ELF-1 (cell line): Measurements from ENCODE around the gene ABCC11.

Experiments
- DNase-seq: peaks from one replicate; pipeline ENCODE4 v3.0.0-alpha.2; 2016; ENCODE audit warnings: low read depth, low spot score

ABCC11 gene

GRCh38 chr16:48133455-48134211 is 113.7 kb downstream of the ABCC11 start:
- DNase-seq, result no peak

DNA sequence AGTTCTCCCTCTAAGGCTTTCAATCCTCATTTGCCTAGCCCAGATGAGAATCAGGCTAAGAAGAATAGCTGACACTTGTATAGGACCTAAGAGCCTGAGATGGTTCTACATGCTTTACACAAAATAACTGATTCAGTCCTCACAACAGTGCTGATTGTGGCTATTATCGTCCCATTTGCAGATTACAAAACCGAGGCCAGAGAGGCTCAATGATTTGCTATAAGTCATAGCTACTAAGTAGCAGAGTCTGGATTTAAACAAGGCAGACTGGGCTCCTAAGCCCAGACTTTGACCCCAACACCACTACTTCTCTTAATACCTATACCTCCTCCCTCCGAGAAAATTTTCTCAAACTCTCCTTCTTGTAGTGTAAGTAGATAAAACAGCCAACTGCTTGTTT is 114.6 kb downstream of the ABCC11 start:
- no peak for DNase-seq

DNA sequence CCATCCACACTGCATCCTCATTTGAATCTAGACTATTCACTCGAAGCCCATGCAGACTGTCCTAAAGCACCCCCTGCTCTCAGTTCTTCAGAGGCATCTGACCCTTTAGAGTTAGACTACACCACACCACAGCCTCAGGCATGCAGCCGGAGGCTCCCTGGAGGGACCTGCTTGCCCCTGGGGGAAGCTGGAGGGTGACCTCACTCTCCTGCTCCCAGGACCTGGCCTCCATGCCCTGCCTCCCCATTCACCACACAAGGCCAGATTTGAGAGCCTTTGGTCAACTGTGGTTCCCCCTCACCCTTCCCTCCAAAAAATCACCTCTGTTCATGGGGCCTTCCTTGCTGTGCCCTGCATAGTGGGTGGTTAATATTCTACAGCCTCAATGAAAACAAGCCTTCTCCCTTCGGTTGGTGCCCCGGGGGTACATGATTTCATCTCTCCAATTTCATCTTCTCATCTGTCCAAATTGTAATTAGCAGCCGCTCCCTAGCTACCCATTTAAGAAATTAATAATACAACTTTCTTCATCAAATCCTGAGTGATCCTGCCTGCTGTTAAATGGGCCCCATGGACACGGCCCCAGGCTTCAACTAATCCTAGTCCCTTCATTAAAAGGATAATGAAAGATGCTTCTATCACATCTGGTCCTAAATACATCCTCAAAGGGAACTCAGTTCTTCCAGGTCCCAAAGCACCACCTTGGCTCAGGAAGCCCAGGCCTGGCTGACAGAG is 116.0 kb downstream of the ABCC11 start:
- no peak for DNase-seq

DNA sequence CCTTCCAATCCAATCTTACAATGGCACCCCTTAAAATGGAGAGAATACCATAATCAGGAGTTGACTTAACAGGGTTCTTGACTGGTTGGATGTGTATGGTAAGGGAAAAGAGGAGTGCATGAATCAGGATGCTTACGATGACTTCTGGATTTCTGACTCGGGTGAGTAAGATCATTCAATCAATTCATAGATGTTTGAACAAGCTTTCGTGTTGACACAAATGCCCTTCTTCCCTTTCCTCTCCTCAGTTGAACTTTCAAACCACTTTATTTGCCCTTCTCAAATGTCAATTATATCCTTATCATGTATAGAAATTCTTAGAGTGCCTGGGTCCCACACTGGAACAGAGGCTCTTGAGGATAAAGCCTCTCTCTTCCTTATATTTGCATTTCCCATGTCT is 117.4 kb downstream of the ABCC11 start:
- DNase-seq, result no peak

DNA sequence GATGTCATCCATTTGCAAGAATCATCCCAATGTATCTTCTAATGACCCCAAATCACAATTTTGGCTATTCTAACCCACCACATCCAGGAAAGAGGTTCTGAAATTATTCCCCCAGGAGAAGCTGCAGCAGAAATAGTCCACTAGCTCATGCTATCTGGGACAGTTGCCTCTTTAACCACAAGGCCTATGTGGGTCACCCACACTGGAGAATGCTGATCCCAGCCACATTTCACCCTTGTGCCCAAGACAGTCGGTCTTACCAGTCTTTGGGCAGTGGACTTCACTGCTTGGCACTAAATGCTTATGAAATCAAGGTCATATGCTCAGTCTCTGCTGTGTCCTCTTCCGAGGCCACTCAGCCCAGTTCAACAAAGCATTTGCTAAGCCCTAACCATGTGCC is 118.6 kb downstream of the ABCC11 start:
- DNase-seq, result no peak

DNA sequence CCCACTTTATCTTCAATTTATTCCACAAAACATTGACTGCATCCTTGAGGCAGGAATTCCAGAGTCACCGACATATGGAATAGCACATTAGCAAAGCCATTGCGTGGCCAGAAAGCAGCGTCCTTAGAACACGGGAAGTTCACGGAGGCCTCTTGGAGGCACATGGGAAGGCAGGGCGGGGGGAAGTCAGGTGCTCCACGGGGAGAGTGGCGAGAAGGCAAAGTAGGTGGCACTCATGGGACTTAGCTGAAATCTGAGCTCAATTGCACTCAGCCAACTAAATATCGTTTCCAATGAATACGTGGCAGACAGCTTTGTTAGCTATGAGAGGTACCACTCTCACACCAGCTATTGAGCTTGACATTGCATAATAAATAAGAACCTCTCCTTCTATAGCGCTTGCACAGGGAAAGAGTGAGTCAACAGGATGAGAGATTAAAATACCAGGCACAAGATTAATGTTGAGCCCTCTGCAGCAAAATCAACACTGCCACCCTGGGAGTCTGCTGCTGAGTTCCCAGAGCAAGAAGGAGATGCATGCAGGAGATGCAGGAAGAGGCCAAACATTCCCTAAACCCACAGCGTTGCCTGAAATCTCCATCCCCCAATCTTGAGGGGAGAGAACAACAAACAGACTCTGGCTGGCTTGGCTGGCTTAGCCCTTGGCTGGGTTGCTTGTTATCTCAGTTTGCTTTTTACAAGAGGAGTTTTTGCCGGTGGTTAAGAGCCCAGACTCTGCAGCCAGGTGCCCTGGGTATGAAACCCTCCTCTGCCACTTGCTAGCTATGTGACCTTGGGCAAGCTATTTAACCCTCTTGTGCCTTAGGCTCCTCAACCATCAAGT is 120.3 kb downstream of the ABCC11 start:
- DNase-seq, result peak; percentile 64

DNA sequence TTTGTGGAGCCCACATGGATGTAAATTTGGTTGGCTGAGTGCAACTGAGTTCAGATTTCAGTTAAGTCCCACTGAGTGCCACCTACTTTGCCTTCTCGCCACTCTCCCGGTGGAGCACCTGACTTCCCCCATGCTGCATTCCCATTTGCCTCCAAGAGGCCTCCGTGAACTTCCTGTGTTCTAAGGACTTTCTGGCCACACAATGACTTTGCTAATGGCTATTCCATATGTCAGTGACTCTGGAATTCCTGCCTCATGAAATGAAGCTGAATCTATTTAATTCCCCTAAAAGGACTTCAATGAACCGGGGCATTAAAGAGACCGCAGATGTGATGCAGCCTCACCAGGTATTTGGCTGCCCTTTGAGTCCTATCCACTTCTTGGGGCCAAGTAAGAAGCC is 121.5 kb downstream of the ABCC11 start:
- no peak for DNase-seq

DNA sequence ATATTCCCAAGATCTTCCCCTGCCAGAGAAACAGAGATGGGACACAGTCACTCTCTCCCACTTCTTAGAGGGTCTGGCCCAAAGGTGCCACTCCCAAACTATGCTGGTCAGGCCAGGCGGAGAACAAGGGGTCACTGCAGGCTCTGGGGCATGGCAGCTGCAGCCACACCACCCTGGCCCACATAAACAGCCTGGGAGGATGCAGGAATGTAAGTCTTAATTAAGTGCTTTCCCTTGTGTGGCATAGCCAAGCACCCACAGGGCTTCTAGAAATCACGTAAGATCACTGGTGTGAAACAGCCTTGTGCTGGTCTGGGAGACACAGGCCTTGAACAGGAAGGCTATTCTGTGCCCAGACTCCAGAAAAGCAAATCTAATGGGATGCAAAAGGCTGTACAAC is 123.1 kb downstream of the ABCC11 start:
- DNase-seq, result no peak

DNA sequence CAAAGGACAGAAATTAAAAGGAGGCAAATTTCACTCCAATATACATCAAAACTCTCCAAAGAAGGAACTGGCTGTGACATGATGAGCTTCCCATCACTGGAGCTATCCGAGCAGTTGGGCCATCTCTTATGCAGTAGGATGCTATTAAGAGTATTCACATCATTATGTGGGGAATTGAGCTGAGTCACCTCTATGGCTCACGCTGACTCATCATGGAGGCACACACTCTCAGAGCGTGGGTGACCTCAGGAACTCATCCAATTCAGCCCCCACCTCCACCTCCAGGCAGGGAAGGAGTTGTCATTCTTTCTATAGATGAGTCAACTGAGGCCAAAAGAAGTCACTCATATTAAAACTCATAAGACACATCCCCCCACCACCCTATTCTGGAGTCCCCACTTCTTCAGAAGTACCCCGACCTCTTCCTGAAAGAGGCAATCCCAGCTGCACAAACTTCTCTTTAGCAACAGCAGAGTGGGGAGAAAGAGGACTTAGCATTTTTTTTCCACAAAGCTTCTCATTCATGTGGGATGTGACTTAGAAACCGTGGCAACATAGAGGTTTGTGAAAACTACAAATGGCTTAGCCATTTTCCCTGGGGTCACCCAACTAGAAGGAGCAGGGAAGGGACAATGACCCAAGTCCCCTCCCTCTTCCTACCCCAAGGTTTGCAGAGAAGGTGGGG is 124.1 kb downstream of the ABCC11 start:
- peak; percentile 23 for DNase-seq

DNA sequence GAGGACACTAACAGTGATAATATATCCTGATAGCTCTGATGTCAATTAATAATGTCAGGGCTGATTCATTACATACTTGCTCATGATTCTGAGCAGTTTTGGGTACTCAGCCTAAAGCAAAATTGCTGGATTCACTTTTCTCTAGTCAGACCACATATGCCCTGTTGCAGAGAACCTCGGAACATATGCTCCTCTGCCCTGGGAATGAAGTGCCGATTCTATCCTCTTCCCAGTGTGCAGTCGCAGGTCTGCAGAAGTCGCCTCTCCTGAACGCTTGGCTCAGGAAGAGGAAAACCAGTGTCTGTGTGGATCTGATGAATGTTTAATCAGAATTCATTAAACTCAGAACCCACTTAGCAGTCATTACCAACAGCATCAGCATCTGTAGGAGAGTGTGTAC is 126.1 kb downstream of the ABCC11 start:
- DNase-seq, result no peak

DNA sequence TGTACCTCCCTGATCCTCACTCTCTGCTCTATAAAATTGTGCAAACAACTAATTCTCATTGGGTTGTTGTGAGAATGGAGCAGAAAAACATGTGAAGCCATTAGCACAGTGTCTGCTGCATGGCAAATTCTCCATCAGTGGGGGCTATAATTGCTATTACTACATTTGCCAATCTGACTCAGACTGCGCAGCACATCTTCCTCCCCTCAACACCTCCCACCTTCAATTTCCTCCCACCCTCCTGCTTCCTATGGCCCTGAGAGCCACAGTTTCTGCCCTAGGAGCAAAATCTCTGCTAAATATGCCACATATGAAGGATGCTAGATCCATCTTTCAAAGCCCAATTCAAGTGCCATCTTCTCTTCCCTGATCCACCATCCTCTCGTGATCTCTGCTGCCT is 128.5 kb downstream of the ABCC11 start:
- DNase-seq, result no peak

GRCh38 chr16:48117217-48118105 is 129.9 kb downstream of the ABCC11 start:
- peak; percentile 95 for DNase-seq
